ENCODE results near the gene OR10AD1.

DNA sequence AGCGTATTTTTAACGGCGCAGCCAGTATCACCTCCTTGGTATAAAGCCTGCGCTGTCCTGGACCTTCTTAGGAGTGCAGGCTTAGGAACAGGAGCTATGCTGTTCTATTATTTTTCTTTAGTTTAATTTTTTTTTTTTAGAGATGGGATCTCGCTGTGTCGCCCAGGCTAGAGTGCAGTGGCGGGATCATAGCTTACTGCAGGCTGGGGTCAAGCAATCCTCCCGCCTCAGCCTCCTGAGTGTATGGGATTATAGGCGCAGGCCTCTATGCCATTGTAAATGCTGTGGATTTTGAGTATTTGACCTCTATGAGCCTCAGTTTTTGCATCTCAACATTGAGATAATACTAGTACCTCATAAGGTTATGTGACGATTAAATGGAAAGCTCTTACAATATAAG lies 4.1 kb downstream of the OR10AD1 start:
- TF ChIP-seq, protein P1, sequence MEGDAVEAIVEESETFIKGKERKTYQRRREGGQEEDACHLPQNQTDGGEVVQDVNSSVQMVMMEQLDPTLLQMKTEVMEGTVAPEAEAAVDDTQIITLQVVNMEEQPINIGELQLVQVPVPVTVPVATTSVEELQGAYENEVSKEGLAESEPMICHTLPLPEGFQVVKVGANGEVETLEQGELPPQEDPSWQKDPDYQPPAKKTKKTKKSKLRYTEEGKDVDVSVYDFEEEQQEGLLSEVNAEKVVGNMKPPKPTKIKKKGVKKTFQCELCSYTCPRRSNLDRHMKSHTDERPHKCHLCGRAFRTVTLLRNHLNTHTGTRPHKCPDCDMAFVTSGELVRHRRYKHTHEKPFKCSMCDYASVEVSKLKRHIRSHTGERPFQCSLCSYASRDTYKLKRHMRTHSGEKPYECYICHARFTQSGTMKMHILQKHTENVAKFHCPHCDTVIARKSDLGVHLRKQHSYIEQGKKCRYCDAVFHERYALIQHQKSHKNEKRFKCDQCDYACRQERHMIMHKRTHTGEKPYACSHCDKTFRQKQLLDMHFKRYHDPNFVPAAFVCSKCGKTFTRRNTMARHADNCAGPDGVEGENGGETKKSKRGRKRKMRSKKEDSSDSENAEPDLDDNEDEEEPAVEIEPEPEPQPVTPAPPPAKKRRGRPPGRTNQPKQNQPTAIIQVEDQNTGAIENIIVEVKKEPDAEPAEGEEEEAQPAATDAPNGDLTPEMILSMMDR (IDR thresholded peaks at IDR 0.05): no peak
- TF ChIP-seq POLR2A (IDR thresholded peaks at IDR 0.05): no peak

All from tibial nerve (tissue), 3 donors.